SK-N-SH (cell line): ENCODE measurements around the gene KLHL41. TPM values are rescaled to one million over a fixed set of nuclear protein-coding genes. Genes with fewer than 3 reads are reported as not detected.

Experiments used
- CTCF ChIA-PET: fragments of 300-600, 350-600 bp; formaldehyde crosslinking; extraction: SDS; loops from one replicate; lab custom pipeline; 2021; lab: Yijun Ruan, JAX
- POLR2A ChIA-PET: fragments of 350-600 bp; sonication (Branson Sonifier 250); formaldehyde crosslinking; extraction: SDS; loops from one replicate; lab custom pipeline; 2020; ENCODE audit warnings: antibody characterized with exemption, inconsistent platforms; lab: Yijun Ruan, JAX
- DNase-seq: peaks from one replicate; pipeline ENCODE4 v3.0.0; 2012
- H2AFZ ChIP-seq: fragments of 200-600 bp; sonication (generic); 2 replicates; pipeline ENCODE4 v1.8.1; 2016; ENCODE audit warnings: antibody characterized with exemption, mild to moderate bottlenecking, low read depth
- H3F3A ChIP-seq: fragments of 200-600 bp; sonication (generic); replicated peaks from 2 replicates; pipeline ENCODE3; 2016; ENCODE audit warnings: antibody characterized with exemption, mild to moderate bottlenecking; ENCODE audit not compliant: insufficient read depth
- H3K27ac ChIP-seq, 2 experiments: fragments of 200-500 bp in 1 of 2; fragments of 200-600 bp in 1 of 2; sonication (Bioruptor generic) in 1 of 2; sonication (generic), shearing (Covaris generic) in 1 of 2; 2 replicates each; pipeline versions ENCODE4 v1.5.1 to v1.6.1; 2014 to 2016; ENCODE audit warnings: low read depth in 2 of 2, inconsistent platforms in 1 of 2, low read length in 1 of 2, mild to moderate bottlenecking in 1 of 2, mixed read lengths in 1 of 2
- H3K27me3 ChIP-seq: fragments of 200-600 bp; sonication (generic), shearing (Covaris generic); 2 replicates; pipeline ENCODE4 v1.6.1; 2016; ENCODE audit warnings: mixed run types; ENCODE audit not compliant: insufficient read depth
- H3K36me3 ChIP-seq, 2 experiments: fragments of 200-500 bp in 1 of 2; fragments of 200-600 bp in 1 of 2; sonication (Bioruptor generic) in 1 of 2; sonication (generic) in 1 of 2; replicated peaks in 1 of 2; 2 replicates each; pipeline versions ENCODE3 to v1.5.1; 2014 to 2016; ENCODE audit warnings: low read length in 1 of 2, mild to moderate bottlenecking in 1 of 2; ENCODE audit not compliant: insufficient read depth in 2 of 2, control insufficient read depth in 1 of 2
- H3K4me1 ChIP-seq, 2 experiments: fragments of 200-500 bp in 1 of 2; fragments of 200-600 bp in 1 of 2; sonication (Bioruptor generic) in 1 of 2; sonication (generic), shearing (Covaris generic) in 1 of 2; 2 replicates each; pipeline versions ENCODE4 v1.5.1 to v1.6.1; 2014 to 2016; ENCODE audit warnings: low read depth in 1 of 2, low read length in 1 of 2, mixed run types in 1 of 2; ENCODE audit not compliant: insufficient read depth in 2 of 2, control insufficient read depth in 1 of 2
- H3K4me2 ChIP-seq: fragments of 200-600 bp; sonication (generic), shearing (Covaris generic); 2 replicates; pipeline ENCODE4 v1.6.1; 2017; ENCODE audit warnings: mixed run types
- H3K4me3 ChIP-seq, 2 experiments: fragments of 200-500 bp in 1 of 2; fragments of 200-600 bp in 1 of 2; sonication (Bioruptor generic) in 1 of 2; sonication (generic), shearing (Covaris generic) in 1 of 2; 2 replicates each; pipeline versions ENCODE4 v1.5.1 to v1.8.1; 2014 to 2016; ENCODE audit warnings: low read depth in 2 of 2, inconsistent platforms in 1 of 2, low read length in 1 of 2, mild to moderate bottlenecking in 1 of 2, mixed read lengths in 1 of 2, moderate library complexity in 1 of 2
- H3K79me2 ChIP-seq: fragments of 200-600 bp; sonication (generic); 2 replicates; pipeline ENCODE4 v1.8.1; 2017; ENCODE audit warnings: mild to moderate bottlenecking; ENCODE audit not compliant: insufficient read depth
- H3K9ac ChIP-seq: fragments of 200-600 bp; sonication (generic); 2 replicates; pipeline ENCODE4 v1.6.1; 2017; ENCODE audit warnings: mixed run types
- H3K9me2 ChIP-seq: fragments of 200-600 bp; sonication (generic); 2 replicates; pipeline ENCODE4 v1.6.1; 2017; ENCODE audit warnings: mixed run types
- H3K9me3 ChIP-seq: fragments of 200-600 bp; sonication (generic); 2 replicates; pipeline ENCODE4 v1.6.1; 2017; ENCODE audit warnings: mixed run types, mild to moderate bottlenecking, moderate library complexity
- H4K20me1 ChIP-seq: fragments of 200-600 bp; sonication (generic); 2 replicates; pipeline ENCODE4 v1.6.1; 2017; ENCODE audit warnings: mild to moderate bottlenecking, mixed run types; ENCODE audit not compliant: insufficient read depth
- ELF1 ChIP-seq: IDR thresholded peaks from 2 replicates; pipeline ENCODE4 v1.4.0; 2012
- EP300 ChIP-seq, 2 experiments: IDR thresholded peaks; 2 replicates each; pipeline versions ENCODE4 v1.4.0 to v1.6.1; 2012; ENCODE audit warnings: borderline replicate concordance in 1 of 2, low read depth in 1 of 2, low read length in 1 of 2
- EZH2phosphoT487 ChIP-seq: fragments of 200-600 bp; sonication (generic); IDR thresholded peaks from 2 replicates; pipeline ENCODE4 v1.6.1; 2017; ENCODE audit warnings: low read depth, mixed run types, mild to moderate bottlenecking, antibody characterized with exemption, moderate library complexity, borderline replicate concordance
- FOXJ3 ChIP-seq: sonication (generic); formaldehyde crosslinking; IDR thresholded peaks from 2 replicates; pipeline ENCODE4 v1.5.1; 2020; ENCODE audit warnings: mild to moderate bottlenecking, missing genetic modification reagents
- MXI1 ChIP-seq: IDR thresholded peaks from 2 replicates; pipeline ENCODE4 v1.6.1; 2012; ENCODE audit warnings: mild to moderate bottlenecking, low read depth, low read length, improper control_type of control experiment
- NFIC ChIP-seq: IDR thresholded peaks from 2 replicates; pipeline ENCODE4 v1.4.0; 2012; ENCODE audit warnings: borderline replicate concordance
- POLR2AphosphoS5 ChIP-seq: IDR thresholded peaks from 2 replicates; pipeline ENCODE4 v1.6.1; 2012; ENCODE audit warnings: low read depth, low read length
- SIN3A ChIP-seq: IDR thresholded peaks from 2 replicates; pipeline ENCODE4 v1.6.1; 2012; ENCODE audit warnings: low read depth, mild to moderate bottlenecking, low read length, moderate library complexity, borderline replicate concordance
- SMC3 ChIP-seq: IDR thresholded peaks from 2 replicates; pipeline ENCODE4 v1.6.1; 2012; ENCODE audit warnings: low read depth, low read length, improper control_type of control experiment
- TAF1 ChIP-seq: IDR thresholded peaks from 2 replicates; pipeline ENCODE4 v1.6.1; 2012; ENCODE audit warnings: low read depth, mild to moderate bottlenecking, low read length, moderate library complexity, borderline replicate concordance
- WGBS: methylation state at CpG from one replicate; pipeline ENCODE4 v1.1.6; 2017; ENCODE audit warnings: low lambda C conversion rate; 5-methylcytosine and 5-hydroxymethylcytosine counted together
- polyA plus RNA-seq, 3 experiments: library from polyadenylated mRNA; depleted of rRNA; stranded (reverse); fragments of >200 nt; gene quantifications; 2 replicates each; pipeline ENCODE4 v1.2.3, GENCODE V29; 2012
- TF ChIP-seq, protein P1 (sequence below): fragments of 200-600 bp; sonication (generic); IDR thresholded peaks from 2 replicates; pipeline ENCODE4 v1.6.1; 2017; ENCODE audit warnings: antibody characterized with exemption, mild to moderate bottlenecking, moderate library complexity
- TF ChIP-seq, protein P2 (sequence below): IDR thresholded peaks from 2 replicates; pipeline ENCODE4; 2012
- TF ChIP-seq, protein P3 (sequence below): IDR thresholded peaks from 2 replicates; pipeline ENCODE4 v1.4.0; 2012; ENCODE audit warnings: low read depth, borderline replicate concordance

The KLHL41 gene
- polyA plus RNA-seq, 1 of the 3 experiments (the other 2 are of a cell fraction) = 0.26 TPM

DNA sequence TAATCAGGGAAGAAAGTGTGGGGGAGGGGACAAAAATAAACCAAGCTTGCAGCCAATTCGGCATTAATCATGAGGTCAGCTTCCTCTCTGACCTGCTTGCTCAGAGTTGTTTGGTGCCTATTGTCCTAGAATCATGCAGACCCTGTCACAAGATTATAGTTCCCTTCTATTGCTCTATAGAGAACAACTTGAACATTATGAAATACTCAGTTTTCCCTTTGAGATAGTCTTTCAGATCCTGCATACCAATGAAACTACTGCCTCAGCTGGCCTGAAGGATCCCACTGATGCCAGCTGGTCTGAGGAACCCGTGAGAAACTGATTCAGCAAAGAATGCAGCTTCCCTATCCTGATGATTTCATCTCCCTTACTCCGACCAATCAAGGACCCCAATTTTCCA is 31.2 kb upstream of the KLHL41 start:
- peaks cover 7 to 16% of the 10 kb centered on the region in 2 experiments for H3K36me3 ChIP-seq
- no peaks in the 10 kb centered on the region for H3K27me3 ChIP-seq
- TF ChIP-seq SMC3 (no peak), ELF1 (no peak), MXI1 (no peak), NFIC (no peak), EP300 (IDR thresholded peaks at IDR 0.05; ENCODE audit: borderline replicate concordance in 1 of 2, low read depth in 1 of 2, low read length in 1 of 2) (no peak), POLR2AphosphoS5 (no peak), TAF1 (no peak), SIN3A (no peak), EZH2phosphoT487 (no peak), FOXJ3 (no peak)
- TF ChIP-seq, protein P1, sequence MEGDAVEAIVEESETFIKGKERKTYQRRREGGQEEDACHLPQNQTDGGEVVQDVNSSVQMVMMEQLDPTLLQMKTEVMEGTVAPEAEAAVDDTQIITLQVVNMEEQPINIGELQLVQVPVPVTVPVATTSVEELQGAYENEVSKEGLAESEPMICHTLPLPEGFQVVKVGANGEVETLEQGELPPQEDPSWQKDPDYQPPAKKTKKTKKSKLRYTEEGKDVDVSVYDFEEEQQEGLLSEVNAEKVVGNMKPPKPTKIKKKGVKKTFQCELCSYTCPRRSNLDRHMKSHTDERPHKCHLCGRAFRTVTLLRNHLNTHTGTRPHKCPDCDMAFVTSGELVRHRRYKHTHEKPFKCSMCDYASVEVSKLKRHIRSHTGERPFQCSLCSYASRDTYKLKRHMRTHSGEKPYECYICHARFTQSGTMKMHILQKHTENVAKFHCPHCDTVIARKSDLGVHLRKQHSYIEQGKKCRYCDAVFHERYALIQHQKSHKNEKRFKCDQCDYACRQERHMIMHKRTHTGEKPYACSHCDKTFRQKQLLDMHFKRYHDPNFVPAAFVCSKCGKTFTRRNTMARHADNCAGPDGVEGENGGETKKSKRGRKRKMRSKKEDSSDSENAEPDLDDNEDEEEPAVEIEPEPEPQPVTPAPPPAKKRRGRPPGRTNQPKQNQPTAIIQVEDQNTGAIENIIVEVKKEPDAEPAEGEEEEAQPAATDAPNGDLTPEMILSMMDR = no peak
- TF ChIP-seq, protein P2, sequence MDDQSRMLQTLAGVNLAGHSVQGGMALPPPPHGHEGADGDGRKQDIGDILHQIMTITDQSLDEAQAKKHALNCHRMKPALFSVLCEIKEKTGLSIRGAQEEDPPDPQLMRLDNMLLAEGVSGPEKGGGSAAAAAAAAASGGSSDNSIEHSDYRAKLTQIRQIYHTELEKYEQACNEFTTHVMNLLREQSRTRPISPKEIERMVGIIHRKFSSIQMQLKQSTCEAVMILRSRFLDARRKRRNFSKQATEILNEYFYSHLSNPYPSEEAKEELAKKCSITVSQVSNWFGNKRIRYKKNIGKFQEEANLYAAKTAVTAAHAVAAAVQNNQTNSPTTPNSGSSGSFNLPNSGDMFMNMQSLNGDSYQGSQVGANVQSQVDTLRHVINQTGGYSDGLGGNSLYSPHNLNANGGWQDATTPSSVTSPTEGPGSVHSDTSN = no peak
- TF ChIP-seq, protein P3, sequence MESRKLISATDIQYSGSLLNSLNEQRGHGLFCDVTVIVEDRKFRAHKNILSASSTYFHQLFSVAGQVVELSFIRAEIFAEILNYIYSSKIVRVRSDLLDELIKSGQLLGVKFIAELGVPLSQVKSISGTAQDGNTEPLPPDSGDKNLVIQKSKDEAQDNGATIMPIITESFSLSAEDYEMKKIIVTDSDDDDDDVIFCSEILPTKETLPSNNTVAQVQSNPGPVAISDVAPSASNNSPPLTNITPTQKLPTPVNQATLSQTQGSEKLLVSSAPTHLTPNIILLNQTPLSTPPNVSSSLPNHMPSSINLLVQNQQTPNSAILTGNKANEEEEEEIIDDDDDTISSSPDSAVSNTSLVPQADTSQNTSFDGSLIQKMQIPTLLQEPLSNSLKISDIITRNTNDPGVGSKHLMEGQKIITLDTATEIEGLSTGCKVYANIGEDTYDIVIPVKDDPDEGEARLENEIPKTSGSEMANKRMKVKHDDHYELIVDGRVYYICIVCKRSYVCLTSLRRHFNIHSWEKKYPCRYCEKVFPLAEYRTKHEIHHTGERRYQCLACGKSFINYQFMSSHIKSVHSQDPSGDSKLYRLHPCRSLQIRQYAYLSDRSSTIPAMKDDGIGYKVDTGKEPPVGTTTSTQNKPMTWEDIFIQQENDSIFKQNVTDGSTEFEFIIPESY = no peak
- TF ChIP-seq, all 33 proteins: peak for 0
- Histone ChIP-seq H3K9me2 (no peaks in the 10 kb centered on the region), H2AFZ (no peak overlapping the region), H3K9ac (no peak overlapping the region), H3K4me2 (no peak overlapping the region), H3K4me1 (no peaks in the 10 kb centered on the region; a peak in 1 of 4 replicates), H3K4me3 (no peak overlapping the region), H3K9me3 (no peaks in the 10 kb centered on the region), H3K79me2 (no peaks in the 10 kb centered on the region), H4K20me1 (no peaks in the 10 kb centered on the region), H3F3A (no peaks in the 10 kb centered on the region), H3K27ac (no peak overlapping the region)
- POLR2A ChIA-PET = no interaction called here
- WGBS = 85% methylated on average over 3 of the region's 3 CpGs
- CTCF ChIA-PET = interaction anchor here (0.9 to 2.9 kb wide), 3 partner anchors 9 to 391 kb away, joined by 3 to 15 read pairs (median 3); no protein-coding TSS in a partner anchor
- DNase-seq = no peak
